ENCODE measurements around the gene SORD.

- TF ChIP-seq SIN3A (IDR thresholded peaks at IDR 0.05; ENCODE audit: low read depth): no peak
- TF ChIP-seq CTCF (IDR thresholded peaks at IDR 0.05 in 2 of 3, conservative IDR thresholded peaks at IDR 0.05 in 1 of 3; ENCODE audit: borderline replicate concordance in 1 of 3, insufficient read depth in 1 of 3, low read depth in 2 of 3, low read length in 2 of 3): peak; percentile 71 to 92 (median 78)
- TF ChIP-seq REST (IDR thresholded peaks at IDR 0.05; ENCODE audit: low read depth): no peak
Observed at GRCh38 chr15:45126535-45127158, 103.7 kb downstream of the SORD start.

All from HCT116 (cell line).